NCI-H69 (cell line): ENCODE data around the gene VSTM4.
A peak's percentile ranks its signal among the peaks of the same experiment; 100 is the strongest.

Source experiments
- DNase-seq: peaks from one replicate; lab custom pipeline; 2025; lab: John Stamatoyannopoulos, UW

Gene VSTM4

DNA sequence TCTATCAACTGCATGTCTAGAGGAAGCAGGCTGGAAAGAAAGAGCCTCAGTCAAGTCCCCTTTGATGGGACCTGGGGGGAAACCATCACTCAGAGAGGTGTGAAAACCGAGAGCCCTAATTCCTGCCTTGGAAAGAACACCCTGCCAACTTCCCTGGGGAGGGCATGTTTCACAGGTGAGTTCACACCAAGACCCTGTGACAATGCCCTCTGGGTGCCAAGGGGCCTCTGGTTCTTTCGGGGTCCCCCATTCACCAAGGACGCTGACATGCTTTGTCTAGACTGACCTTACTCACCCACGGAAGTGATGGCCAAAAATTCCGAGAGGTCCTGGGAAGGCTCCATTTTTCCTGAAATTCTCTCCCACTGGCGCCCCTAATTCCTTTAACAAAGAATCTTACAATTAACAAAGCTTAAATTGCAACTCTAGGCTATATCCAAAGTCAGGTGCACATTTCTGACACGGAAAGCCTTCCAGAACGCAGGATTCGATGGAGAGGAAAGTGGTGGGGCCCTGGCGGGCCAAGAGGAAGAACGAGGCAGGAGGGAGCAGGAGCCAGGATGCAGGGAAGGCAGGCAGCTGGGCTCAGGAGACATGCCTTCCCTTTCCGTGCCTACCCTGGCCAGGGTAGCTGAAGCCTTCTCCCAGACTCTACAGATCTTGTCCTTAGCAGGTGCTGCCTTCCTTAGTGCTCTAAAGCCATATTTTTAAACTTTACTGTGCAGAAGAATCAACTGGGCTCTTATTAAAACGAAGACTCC, 23.7 kb downstream of the VSTM4 start:
- no peak for DNase-seq

- no peak for DNase-seq
Observed at GRCh38 chr10:49090696-49091380, 24.5 kb downstream of the VSTM4 start.

DNA sequence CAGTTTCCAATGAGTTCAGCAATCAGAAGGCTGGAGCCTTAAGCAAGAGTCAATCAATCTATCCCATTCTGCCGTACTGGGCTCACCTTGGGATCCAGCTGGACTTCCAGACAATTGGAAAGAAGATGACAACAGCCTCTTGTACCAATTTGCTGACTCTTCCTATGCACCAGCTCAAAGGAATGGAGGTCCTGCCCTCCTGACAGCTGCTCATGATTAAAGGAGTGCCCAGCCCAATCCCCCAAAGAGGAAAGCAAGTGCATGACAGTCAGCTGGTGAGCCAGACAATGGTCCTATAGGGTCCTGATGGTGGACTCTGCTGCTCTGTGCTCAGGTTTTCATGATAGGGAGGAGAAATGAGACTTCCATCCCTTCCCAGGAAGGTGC, 25.1 kb downstream of the VSTM4 start:
- no peak for DNase-seq

GRCh38 chr10:49089557-49090188, 25.6 kb downstream of the VSTM4 start:
- no peak for DNase-seq

- DNase-seq, result no peak
Observed at GRCh38 chr10:49089152-49089551, 26.2 kb downstream of the VSTM4 start.

DNA sequence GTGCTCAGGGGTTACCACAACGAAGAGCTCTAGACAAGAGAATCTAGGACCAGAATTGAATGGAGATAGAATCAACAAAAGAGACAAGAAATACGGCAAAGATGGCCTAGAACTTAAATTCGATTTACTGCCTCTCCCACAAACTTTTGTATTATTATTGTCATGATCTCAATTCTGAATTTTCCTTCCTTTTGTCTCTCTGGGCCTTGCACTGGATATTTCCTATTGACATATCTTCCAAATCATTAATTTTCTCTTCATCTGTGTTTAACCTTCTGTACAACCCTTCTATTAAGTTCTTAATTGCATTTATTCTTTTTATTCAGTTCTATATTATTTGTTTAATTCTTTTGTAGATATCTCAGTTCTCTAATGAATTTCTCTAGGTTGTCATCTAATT, 28.4 kb downstream of the VSTM4 start:
- DNase-seq, result no peak

GRCh38 chr10:49083261-49083660, 32.1 kb downstream of the VSTM4 start:
- peak; percentile 79 for DNase-seq

DNA sequence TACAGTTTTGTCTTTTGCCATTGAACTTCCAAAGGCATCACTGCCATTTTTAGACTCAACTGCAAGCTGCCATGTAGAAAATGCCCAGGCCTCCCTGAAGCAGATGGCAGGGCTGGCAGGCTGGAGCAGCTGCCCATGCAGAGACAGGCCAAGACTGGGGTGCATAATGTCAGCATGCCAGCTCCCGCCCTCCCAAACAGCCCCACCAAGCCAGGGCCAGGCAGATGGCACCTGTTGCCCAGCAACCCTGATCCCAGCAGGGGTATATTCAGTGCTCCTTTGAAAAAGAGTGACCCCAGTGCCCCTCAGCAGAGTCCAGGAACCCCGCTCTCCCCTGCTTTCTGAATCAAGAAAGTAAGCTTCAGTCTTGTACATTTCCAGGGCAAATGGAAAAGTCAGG, 32.6 kb downstream of the VSTM4 start:
- DNase-seq, result peak; percentile 86

DNA sequence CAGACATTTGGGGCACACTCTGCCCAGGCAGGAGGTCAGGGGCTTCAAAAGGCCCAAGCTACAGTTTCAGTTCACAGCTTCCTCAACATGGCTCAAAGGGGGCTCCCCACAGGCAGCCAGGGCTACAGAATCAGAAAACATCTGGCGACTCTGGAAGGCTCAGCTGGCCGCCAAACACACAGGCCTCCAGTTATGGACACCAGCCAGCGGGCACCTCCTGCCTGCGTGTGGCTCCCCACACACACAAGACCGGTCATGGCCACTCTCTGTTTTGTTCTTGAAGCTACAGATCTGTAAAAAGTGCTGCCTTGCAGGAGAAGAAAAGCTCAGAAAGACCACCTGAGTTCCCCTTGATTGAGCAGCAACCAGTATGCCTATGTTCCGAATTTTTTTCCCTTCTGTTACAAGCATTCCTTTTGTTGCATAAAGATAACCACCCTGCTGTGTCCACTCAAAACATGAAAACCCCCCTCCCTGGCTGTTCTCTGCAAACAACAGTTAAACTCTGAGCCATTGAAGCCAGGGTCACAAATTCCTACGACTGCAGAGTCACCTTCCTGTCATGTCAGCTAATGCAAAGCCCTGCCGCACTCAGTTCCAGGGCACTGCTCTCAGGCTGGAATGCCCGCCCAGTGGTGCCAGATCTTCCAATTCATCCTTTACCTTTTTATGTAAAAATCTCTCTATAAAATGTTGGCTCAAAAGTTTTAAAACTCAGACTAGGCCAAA, 33.6 kb downstream of the VSTM4 start:
- peak; percentile 83 for DNase-seq

DNA sequence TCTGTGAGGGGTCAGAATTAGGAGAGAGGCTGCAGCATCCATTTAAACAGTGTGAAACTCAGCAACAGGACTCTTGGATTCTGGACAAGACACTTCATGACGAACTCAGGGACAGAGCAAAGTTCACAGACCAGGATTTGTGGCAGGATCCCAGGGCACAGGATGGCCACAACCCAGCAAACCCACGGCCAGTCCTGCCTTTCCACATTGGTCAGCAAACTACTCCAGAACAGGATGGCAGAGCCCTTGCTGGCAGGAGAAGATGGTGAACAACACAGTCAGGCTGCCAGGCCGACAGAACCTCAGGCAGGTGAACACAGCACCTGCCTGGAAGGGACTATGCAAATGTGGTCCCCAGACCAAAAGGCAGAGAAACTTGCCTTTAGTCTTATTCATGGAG, 34.4 kb downstream of the VSTM4 start:
- no peak for DNase-seq

DNA sequence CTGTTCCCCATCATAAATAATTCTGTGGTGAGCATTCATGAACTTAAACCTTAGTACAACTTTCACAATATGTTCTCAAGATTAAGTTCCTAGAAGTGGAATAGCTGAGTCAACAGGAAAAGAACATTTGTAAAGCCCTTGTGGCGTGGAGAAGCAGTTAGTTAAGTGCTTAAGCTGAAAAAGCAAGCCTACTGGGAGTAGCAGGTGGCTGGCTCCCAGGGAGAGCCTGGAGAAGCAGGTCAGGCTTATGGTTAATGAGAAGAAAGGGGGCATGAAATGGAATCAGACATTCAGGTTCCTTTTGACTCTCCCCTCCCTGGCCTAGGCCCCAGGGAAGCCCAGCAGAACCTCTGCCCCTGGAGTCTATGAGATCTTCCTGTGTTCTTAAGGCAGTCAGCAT, 35.3 kb downstream of the VSTM4 start:
- peak; percentile 63 for DNase-seq

DNA sequence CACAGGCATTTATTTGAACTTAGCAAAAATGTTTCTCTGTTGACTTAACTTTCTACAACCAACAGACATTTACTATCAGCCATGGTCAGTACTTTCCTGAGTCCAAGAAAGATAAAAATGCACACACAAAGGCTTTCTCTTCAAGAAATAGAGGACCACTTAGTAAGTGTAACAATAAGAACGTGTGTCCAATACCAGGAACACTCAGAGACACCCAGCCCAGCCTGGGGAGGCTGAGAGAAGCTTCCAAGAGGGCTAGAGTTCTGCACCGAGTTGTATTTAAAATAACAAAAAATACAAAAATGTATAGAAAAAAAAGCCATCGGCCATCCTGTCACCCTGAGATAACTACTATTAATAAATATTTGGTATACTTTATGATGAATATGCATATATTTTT, 35.8 kb downstream of the VSTM4 start:
- no peak for DNase-seq

DNA sequence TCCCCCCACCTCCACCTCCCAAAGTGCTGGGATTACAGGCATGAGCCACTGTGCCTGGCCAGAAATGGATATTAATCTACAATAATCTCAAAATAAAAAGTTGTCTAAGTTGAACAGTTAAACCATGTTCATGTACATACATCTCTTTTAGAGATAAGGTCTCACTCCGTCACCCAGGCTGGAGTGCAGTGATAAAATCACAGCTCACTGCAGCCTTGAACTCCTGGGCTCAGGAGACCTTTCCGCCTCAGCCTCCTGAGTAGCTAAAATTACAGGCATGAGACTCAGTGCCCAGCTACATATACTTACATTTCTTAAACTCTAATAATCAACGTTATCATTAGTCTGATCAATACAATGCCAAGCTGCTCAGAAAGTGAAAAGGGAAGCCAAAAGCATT, 36.2 kb downstream of the VSTM4 start:
- no peak for DNase-seq

- DNase-seq, result no peak
Observed at GRCh38 chr10:49078433-49078832, 36.9 kb downstream of the VSTM4 start.

- no peak for DNase-seq
Observed at GRCh38 chr10:49076741-49077521, 38.4 kb downstream of the VSTM4 start.

DNA sequence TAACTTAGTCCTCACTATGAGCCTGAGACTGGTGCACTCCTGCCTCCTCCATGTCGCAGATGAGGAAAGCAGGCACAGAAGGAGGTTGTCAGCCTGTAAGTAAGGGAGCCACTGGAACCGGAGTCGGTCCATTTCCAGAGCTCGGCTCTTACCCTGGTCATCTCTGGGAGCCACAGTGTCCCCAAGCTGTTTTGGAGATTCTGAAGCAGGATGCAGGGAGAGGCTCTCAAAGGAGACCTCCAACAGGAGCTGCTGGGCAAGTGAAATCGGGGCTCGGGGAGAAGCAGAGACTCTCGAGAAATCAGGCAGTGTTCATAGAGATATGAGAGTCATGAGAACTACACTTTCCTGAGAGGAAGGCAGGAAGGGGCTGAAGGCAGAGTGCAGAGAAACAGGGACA, 39.0 kb downstream of the VSTM4 start:
- DNase-seq, result no peak

DNA sequence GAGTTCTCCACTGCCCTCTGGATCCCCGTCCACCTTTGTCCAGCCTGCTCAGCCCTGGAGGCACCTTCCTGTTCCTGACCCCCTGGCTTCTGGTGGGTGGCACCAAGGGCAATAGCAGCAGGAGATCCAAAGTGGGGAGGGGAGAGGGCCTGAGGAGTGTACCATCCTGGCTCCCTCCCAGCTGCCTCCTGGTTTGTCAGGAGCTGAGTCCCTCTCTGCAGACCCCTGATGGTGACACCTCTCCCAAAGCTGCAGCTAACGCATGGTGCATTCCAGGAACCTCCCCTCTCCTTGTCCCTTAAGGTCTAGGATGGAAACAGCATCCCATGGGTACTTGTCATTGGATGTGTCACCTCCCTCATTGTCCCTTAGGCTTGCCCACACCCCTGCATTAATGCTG, 39.6 kb downstream of the VSTM4 start:
- no peak for DNase-seq

DNA sequence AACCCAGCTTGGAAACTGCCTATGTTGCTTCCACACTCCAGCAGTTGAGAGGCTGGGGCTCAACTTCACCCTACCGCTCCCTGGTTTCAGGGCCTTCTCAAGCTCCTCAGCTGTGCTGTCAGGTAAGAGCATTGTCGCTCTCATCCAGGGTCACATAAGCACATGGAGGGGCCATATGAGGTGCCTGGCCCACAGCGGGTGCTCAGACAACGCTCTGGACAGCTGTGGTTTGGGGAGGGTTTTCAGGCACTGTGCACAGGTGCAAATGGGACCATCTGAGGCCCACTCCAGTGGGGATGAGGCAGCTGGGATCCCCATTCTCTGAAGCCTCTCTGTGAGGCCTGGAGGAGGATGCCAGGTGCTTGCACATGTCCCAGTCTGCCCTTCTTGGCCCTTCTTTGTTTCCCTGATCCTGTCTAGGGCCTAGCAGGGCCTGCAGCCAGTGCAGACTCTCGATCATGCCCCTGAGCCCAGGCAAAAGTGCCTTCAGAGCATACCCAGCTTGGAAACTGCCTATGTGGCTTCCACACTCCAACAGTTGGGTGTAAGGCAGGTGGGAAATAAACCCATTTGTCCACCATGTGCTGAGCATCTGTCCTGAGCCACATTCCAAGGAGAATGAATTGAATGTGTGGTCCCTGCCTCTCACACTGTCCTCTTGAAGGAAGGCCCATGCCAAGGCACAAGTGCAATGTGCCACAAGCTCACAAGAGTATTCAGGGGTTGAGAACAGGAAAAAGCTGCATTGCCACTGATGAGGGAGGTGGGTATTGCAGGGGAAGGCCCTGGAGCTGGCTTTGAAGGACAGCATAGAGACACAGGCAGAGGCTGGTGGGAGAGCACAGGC, 40.3 kb downstream of the VSTM4 start:
- DNase-seq, result no peak

- no peak for DNase-seq
Observed at GRCh38 chr10:49072166-49072885, 43.0 kb downstream of the VSTM4 start.

DNA sequence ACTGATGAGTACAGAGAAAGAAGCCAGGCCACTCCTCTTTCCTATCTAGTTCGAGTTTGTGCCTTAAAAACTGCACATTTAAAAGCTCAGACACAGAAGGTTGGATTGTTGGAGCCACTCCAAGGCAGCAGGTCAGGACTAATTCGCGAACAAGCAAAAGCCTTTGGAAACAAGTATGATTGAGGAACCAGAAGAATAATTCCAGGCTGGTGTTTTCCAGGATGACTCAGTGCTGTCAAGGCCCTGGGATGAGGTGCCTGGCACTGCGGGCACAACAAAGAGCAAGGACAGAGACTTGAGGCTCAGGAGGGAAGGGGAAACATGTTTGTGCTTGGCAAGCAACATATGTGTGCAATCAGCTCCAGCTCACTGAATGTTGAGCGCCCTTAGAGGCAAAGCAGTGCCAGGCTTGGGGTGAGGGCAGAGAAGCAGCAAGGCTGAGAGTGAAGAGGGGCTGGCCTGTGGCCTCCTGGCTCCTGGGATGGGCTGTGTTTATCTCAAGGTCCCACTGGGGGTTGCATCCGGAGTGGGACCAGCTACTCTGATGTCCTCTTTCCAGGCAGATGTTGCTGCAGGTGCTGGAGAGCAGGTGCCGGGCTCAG, 44.1 kb downstream of the VSTM4 start:
- no peak for DNase-seq
